Smooth muscle cell of bladder (primary cell): ENCODE results near the gene ACOX2. TPM values are rescaled to one million over a fixed set of nuclear protein-coding genes. Genes with fewer than 3 reads are reported as not detected.

Experiments used
- total RNA-seq: library from RNA; depleted of rRNA; stranded (reverse); fragments of >200 nt; gene quantifications from 2 replicates; pipeline ENCODE4 v1.2.3, GENCODE V29; 2014

Gene ACOX2
- total RNA-seq: 23.3 and 25.8 TPM in 2 replicates

GRCh38 chr3:58536501-58537411 lies at the start of gene ACOX2:
Gene ACOX2, minus strand, starts transcription at chr3:58537190. Its CDS starts 2,084 bp downstream, at chr3:58535106.

DNA sequence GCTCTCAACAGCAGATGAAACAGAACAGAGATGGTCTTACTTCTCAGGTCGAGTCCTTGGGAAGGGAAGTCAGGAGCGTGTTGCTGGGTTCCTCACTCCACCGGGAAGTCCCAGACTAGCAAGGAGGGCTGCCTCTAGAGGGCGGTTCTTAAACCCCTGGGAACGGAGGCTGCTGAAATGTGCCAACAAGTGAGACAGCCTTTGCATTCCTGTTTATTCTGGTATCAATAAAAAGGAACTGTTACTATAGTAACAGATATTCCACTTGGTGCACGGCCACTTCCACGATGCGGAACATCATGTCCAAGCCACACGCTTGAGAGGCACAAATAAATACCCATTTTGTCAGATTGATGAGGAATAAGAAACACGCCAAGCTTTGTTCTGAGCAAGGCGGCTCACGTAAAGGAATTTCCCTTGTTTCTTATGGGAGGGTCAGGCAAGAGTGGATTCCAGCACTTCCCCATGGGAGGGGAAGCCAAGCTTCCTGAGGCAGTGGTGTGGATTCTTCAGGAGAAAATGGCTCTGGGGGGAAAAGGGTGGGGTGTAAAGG lies 40.4 kb upstream of the ACOX2 start, which contains the start of gene FAM107A:
Gene FAM107A (minus strand): TSS at position 123 of the 553 bp plus-strand sequence. CDS start 7,531 bp downstream, outside the sequence.

DNA sequence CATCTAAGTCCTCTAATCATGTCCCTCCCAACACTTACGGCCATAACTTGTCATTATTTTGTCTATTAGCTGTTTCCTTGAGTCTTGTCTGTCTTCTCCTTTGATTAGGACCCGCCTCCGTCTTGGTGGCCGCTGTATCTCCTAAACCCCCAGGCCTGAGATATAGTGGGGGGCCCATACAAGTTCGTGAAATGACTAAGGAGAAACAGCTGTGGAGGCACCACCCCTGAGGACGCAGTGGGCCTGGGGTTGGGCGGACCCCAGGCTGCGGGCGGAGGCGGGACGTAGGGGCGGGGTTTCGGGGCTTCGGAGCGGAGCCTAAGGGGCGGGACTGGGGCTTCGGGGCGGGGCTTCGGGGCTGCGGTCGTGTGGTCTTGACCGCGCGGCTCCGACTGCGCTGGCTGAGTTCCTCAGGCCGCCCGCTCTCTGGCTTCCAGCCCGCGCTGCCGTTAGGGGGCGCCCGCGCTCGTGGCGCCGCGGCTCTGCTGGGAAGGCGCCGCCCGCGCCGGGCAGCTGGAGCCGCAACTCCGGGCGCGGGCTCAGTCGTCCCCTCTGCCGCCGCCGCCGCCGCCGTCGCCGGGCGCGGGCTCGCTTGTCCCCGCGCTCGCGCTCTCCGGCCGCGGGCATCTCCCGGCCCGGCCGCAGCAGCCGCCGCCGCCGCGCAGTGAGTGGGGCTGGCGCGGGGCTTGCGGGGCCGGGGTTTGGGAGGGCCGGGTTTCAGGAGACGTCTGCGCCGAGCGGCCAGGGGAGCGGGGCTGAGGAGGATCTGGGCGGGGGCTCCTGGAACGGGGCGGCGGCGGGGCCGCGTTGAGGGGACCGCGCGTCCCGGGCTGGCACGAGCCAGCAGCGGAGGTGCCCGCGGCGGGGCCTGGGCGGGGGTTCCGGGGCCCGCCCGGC lies 45.2 kb downstream of the ACOX2 start, which contains the start of gene KCTD6:
Gene KCTD6 (plus strand): TSS at position 591 of the 897 bp plus-strand sequence. CDS start 6,660 bp downstream, outside the sequence.

Other genes starting within 250 kb of the ACOX2 start
- gene RPP14, start 230.9 kb downstream of the ACOX2 start, total RNA-seq: 9.1 and 12.2 TPM in 2 replicates
- 5.7 and 9.5 TPM in 2 replicates for gene HTD2, start 230.7 kb downstream of the ACOX2 start, total RNA-seq
- 40.1 and 52.6 TPM in 2 replicates for gene PXK, start 204.3 kb downstream of the ACOX2 start, total RNA-seq
- gene PDHB, start 103.4 kb downstream of the ACOX2 start, total RNA-seq: 77.7 and 78.6 TPM in 2 replicates
- 7.6 and 8.1 TPM in 2 replicates for gene KCTD6, start 45.1 kb downstream of the ACOX2 start, total RNA-seq
- under 0.01 TPM in 1 of 2 replicates, not detected in the other for gene FAM107A, start 40.2 kb upstream of the ACOX2 start, total RNA-seq
- gene FAM3D, start 129.6 kb upstream of the ACOX2 start, total RNA-seq: not detected in 2 replicates